ENCODE results near the gene SPINK13.

DNA sequence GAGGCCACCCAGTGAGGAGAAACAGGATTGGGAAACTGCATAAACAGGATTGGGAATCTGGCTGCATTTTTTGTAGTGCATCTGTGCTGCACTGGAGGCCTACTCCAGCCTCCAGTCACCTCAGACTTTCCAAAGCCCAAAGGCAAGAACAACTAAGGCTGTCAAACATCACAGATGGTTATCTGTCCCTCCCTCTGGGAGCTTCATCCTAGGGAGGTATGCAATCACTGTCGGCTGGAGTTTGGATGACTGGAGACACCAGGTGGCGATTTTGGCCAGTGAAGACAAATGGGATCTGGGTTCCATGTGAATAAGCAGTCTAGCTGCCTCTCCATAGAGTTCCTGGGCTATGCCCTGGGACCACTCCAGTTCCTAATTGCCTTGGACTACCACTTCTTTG, 9.3 kb upstream of the SPINK13 start:
- TF ChIP-seq CTCF (IDR thresholded peaks at IDR 0.05) (no peak), EZH2 (IDR thresholded peaks at IDR 0.05; ENCODE audit: borderline replicate concordance, insufficient read depth, low read depth, low read length, poor library complexity, severe bottlenecking) (no peak)

Data from B cell (primary cell).